Stimulated activated CD4-positive, alpha-beta T cell treated with anti-CD3 and anti-CD28 coated beads, Interleukin-15, amount 100 ng/mL, for 48 hours (primary cell): Measurements from ENCODE around the gene OTUD5.
"Not testable (repeated sequence)": the region's sequence is repeated elsewhere in the genome, so short reads cannot be mapped to it uniquely, and the experiment has no call there.

Experiments used
- DNase-seq, 2 donors: peaks; one replicate each; pipeline ENCODE4 v3.0.0-alpha.2; 2020; ENCODE audit warnings: low read depth in 2 of 2

Gene OTUD5

DNA sequence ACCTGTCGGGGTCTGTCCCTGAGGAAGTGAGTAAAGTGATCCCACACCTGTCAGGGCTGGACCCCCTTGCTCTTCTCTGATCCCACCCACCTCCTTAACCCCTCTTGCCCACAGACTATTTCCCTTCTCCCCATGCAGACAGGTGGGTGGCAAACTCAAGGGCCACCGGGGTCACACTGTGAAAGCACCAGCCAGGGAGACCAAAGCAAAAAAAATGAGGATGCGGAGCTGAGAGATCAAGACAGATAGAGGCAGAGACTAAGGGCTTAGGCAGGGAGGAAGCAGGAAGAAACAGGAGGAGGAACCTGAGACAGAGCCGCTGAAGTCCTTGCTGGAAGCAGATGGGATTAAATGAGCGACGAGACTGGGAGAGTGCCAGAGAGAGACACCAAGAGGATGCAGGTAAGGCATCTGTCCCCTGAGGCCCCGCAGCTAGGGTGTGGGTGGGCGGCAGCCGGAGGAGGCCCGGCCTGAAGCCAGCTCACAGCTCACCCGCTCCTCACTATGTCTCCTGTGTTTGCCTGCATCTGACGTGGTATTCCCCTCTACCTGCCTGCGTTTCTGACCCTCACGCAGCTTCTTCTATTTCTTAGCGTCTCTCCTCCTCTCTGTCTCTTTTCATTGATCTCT lies 67.0 kb downstream of the OTUD5 start:
- no peak for DNase-seq

DNA sequence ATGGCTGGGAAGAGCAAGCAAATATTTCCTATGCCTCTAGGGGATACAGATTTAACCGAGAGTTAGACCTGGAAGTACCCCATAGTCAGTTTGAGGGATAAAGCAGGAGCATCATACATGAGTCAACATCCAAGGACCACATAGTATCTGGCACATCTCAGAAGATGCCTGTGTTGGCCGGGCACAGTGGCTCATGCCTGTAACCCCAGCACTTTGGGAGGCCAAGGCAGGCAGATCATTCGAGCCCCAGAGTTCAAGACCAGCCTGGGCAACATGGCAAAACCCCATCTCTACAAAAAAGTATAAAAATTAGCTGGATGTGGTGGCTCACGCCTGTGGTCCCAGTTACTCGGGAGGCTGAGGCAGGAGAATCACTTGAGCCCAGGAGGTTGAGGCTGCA lies 70.8 kb downstream of the OTUD5 start:
- not testable (repeated sequence) for DNase-seq

DNA sequence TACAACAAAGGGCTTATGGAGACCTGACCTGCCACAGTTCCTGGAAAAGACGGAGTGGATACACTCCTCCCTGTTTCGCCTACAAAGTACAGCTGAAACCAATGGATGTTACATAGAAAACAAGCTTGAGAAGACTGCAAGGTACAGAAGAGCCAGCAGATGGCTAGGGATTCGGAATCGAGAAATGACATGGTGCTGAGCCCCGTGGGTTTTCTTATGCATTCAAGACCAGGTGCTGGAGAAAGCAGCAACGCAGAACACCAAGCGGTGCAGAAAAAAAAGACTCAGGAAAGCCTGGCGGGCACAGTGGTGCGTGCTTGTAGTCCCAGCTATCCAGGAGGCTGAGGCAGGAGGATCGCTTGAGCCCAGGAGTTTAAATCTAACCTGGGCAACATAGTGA lies 73.7 kb downstream of the OTUD5 start:
- DNase-seq = no peak

DNA sequence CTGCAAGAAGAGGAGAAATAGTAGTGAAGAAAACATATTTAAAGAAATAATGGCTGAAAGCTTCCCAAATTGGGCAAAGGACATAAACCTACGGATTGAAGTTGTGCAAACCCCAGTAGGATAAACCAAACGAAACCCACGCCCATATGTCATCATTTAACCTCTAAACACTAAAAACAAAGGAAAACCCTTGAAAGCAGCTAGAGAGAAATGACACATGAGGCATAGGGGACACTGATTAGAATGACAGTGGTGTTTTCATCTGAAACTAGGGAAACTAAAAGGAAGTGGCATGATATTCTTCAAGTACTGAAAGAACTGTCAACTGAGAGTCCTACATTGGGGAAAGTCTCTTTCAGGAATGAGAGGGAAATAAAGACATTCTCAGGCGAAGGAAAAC lies 80.5 kb downstream of the OTUD5 start:
- not testable (repeated sequence) for DNase-seq
